ENCODE results near the gene CSNK1G1. TPM values are rescaled to one million over a fixed set of nuclear protein-coding genes. Genes with fewer than 3 reads are reported as not detected.

The CSNK1G1 gene
- total RNA-seq, 1 donor, result 34.0 TPM

DNA sequence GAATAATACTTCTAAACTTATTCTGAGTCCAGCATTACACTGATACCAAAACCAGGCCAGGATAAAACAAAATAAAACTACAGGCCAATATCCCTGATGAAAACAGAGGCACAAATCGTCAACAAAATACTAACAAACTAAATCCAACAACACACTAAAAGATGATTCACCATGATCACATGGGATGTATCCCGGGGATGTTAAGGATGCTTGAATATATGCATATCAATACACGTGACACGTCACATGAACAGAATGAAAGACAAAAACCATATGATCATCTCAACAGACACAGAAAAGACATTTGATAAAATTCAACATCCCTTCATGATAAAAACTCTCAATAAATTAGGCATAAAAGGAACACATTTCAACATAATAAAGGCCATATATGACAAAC lies 91.5 kb downstream of the CSNK1G1 start:
- Histone ChIP-seq H3K9me3 (ENCODE audit: low read depth, low read length) (no peaks in the 10 kb centered on the region), H3K27me3 (ENCODE audit: insufficient read depth, low read length) (no peaks in the 10 kb centered on the region), H4K20me1 (ENCODE audit: insufficient read depth, low read length) (peaks cover 3% of the 10 kb centered on the region), H3K79me2 (ENCODE audit: insufficient read depth, low read length) (peaks cover 76% of the 10 kb centered on the region), H3K4me1 (ENCODE audit: insufficient read depth, low read length) (no peaks in the 10 kb centered on the region), H2AFZ (ENCODE audit: low read length) (no peak overlapping the region), H3K4me3 (ENCODE audit: insufficient read depth, low read length) (no peak overlapping the region), H3K27ac (ENCODE audit: low read depth, low read length) (no peak overlapping the region), H3K36me3 (ENCODE audit: insufficient read depth, low read length) (no peaks in the 10 kb centered on the region), H3K4me2 (ENCODE audit: insufficient read depth, low read length) (no peak overlapping the region)
- DNase-seq (ENCODE audit: insufficient read length, low spot score, missing footprints), result no peak
- TF ChIP-seq, protein P1, sequence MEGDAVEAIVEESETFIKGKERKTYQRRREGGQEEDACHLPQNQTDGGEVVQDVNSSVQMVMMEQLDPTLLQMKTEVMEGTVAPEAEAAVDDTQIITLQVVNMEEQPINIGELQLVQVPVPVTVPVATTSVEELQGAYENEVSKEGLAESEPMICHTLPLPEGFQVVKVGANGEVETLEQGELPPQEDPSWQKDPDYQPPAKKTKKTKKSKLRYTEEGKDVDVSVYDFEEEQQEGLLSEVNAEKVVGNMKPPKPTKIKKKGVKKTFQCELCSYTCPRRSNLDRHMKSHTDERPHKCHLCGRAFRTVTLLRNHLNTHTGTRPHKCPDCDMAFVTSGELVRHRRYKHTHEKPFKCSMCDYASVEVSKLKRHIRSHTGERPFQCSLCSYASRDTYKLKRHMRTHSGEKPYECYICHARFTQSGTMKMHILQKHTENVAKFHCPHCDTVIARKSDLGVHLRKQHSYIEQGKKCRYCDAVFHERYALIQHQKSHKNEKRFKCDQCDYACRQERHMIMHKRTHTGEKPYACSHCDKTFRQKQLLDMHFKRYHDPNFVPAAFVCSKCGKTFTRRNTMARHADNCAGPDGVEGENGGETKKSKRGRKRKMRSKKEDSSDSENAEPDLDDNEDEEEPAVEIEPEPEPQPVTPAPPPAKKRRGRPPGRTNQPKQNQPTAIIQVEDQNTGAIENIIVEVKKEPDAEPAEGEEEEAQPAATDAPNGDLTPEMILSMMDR (IDR thresholded peaks at IDR 0.05; ENCODE audit: extremely low read depth, low read depth, low read length), result no peak

DNA sequence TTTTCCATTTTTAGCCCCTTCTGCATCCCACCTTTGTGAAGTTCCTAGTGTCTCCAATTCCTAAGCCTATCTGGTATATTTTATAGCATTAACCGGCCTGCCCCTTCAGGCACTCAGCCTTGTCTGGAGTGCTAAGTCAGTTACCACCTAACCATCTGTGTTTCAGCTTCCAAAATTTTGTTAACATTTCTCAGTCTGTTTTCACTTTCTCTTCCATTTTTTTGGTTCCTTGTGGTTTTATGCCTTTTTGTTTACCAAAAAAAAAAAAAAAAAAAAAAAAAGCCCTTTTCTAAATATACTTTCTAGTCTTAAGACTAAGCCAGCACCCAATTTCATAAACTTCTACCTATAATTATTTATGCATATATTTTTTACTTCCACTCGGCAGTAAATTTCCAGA lies 92.4 kb downstream of the CSNK1G1 start:
- Histone ChIP-seq H3K36me3 (ENCODE audit: insufficient read depth, low read length) (no peaks in the 10 kb centered on the region), H2AFZ (ENCODE audit: low read length) (no peak overlapping the region), H3K79me2 (ENCODE audit: insufficient read depth, low read length) (peaks cover 80% of the 10 kb centered on the region), H3K4me1 (ENCODE audit: insufficient read depth, low read length) (no peaks in the 10 kb centered on the region), H3K27me3 (ENCODE audit: insufficient read depth, low read length) (no peaks in the 10 kb centered on the region), H3K4me2 (ENCODE audit: insufficient read depth, low read length) (no peak overlapping the region), H3K27ac (ENCODE audit: low read depth, low read length) (no peak overlapping the region), H3K4me3 (ENCODE audit: insufficient read depth, low read length) (no peak overlapping the region), H4K20me1 (ENCODE audit: insufficient read depth, low read length) (peaks cover 3% of the 10 kb centered on the region), H3K9me3 (ENCODE audit: low read depth, low read length) (no peaks in the 10 kb centered on the region)
- TF ChIP-seq, protein P1 (IDR thresholded peaks at IDR 0.05; ENCODE audit: extremely low read depth, low read depth, low read length), result no peak
- DNase-seq (ENCODE audit: insufficient read length, low spot score, missing footprints), result no peak

DNA sequence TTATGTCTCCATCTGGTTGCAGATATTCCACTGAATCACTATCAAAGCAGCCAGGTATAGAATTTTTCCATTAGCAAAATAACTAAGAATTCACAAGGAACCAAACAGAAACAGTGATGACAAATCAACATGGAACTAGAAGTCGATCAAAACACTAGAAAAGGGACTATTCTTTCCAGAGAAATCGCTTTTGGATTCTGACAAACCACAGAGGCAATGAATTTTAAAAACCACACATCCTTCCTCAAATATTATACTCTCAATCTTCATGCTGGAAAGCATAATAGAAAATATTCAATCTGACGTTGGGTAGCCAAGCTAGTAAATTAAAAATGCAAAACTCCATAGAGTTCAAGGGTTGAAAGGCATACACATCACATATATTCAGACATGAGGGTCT lies 99.9 kb downstream of the CSNK1G1 start:
- TF ChIP-seq, protein P1 (IDR thresholded peaks at IDR 0.05; ENCODE audit: extremely low read depth, low read depth, low read length), result no peak
- Histone ChIP-seq H3K36me3 (ENCODE audit: insufficient read depth, low read length) (peaks cover 12% of the 10 kb centered on the region), H3K27ac (ENCODE audit: low read depth, low read length) (no peak overlapping the region), H3K4me3 (ENCODE audit: insufficient read depth, low read length) (no peak overlapping the region), H3K79me2 (ENCODE audit: insufficient read depth, low read length) (peaks cover 61% of the 10 kb centered on the region), H3K9me3 (ENCODE audit: low read depth, low read length) (no peaks in the 10 kb centered on the region), H2AFZ (ENCODE audit: low read length) (no peak overlapping the region), H4K20me1 (ENCODE audit: insufficient read depth, low read length) (peaks cover 3% of the 10 kb centered on the region), H3K4me1 (ENCODE audit: insufficient read depth, low read length) (peaks cover 7% of the 10 kb centered on the region), H3K4me2 (ENCODE audit: insufficient read depth, low read length) (no peak overlapping the region), H3K27me3 (ENCODE audit: insufficient read depth, low read length) (no peaks in the 10 kb centered on the region)
- no peak for DNase-seq (ENCODE audit: insufficient read length, low spot score, missing footprints)

DNA sequence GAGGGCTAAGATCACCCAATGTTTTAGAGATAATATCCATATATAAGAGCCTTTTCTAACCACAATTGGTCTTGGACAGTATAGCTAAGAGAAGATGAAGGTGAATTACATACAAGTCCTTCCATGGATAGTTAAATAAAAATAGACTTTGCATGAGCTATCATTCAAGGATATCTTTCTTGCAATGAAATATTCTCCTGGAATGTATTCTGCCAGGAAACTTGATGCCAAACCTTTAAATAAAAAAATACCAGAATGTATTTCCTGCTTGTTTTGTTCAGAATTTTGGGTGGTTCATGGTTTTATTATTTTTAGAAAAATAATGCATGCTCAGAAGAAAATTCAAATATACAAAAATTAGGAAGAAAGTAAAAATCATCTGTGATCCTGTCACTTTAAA lies 104.3 kb downstream of the CSNK1G1 start:
- DNase-seq (ENCODE audit: insufficient read length, low spot score, missing footprints), result peak; percentile 23
- H3K4me2 ChIP-seq (ENCODE audit: insufficient read depth, low read length), result no peak overlapping the region
- no peaks in the 10 kb centered on the region for H3K27me3 ChIP-seq (ENCODE audit: insufficient read depth, low read length)
- peaks cover 42% of the 10 kb centered on the region for H3K79me2 ChIP-seq (ENCODE audit: insufficient read depth, low read length)
- H3K4me3 ChIP-seq (ENCODE audit: insufficient read depth, low read length), result no peak overlapping the region
- peaks cover 3% of the 10 kb centered on the region for H3K36me3 ChIP-seq (ENCODE audit: insufficient read depth, low read length)
- H3K4me1 ChIP-seq (ENCODE audit: insufficient read depth, low read length), result peaks cover 40% of the 10 kb centered on the region
- peaks cover 4% of the 10 kb centered on the region for H4K20me1 ChIP-seq (ENCODE audit: insufficient read depth, low read length)
- H3K9me3 ChIP-seq (ENCODE audit: low read depth, low read length), result no peaks in the 10 kb centered on the region
- TF ChIP-seq, protein P1 (IDR thresholded peaks at IDR 0.05; ENCODE audit: extremely low read depth, low read depth, low read length), result no peak
- peak overlapping the region; percentile 34 for H3K27ac ChIP-seq (ENCODE audit: low read depth, low read length)
- no peak overlapping the region for H2AFZ ChIP-seq (ENCODE audit: low read length)

Data from osteoblast (primary cell).